GM12892 (cell line): ENCODE measurements around the gene CHMP1A.

Experiments
- POLR2A ChIP-seq: IDR thresholded peaks from 2 replicates; pipeline ENCODE4 v1.6.1; 2011; ENCODE audit warnings: low read depth, low read length, control low read depth
- POLR2AphosphoS5 ChIP-seq: IDR thresholded peaks from 2 replicates; pipeline ENCODE4 v1.6.1; 2011; ENCODE audit warnings: low read depth, low read length, control low read depth
- TAF1 ChIP-seq: IDR thresholded peaks from 2 replicates; pipeline ENCODE4 v1.6.1; 2011; ENCODE audit warnings: low read depth, mild to moderate bottlenecking, control low read depth, low read length, borderline replicate concordance

GRCh38 chr16:89655062-89655643 is 2.4 kb downstream of the CHMP1A start:
- TF ChIP-seq POLR2AphosphoS5: no peak
- TF ChIP-seq POLR2A: no peak
- no peak for TF ChIP-seq TAF1
